HG03196 (cell line): ENCODE data around the gene ZMPSTE24.

Experiments used
- ATAC-seq: cut with Tn5 transposase; IDR thresholded peaks from one replicate; pipeline ENCODE4 v1.9.1; 2021; ENCODE audit not compliant: unreplicated experiment

ZMPSTE24 gene

DNA sequence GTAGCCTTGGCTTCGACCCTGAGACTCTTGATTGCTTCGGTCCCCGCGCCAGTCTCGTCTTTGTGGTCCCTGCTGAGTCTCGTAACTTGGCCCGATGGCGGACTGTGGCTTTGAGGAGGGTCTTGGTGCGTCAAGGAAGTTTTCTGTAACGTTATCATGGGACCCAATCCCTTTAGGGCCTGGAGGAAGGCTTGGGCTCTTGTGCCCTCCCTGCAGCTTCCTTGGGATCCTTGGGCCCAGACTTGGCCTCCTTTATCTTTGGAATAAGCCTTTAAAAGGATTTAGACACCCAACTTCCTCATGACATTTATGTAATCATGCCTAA, 371 bp downstream of the ZMPSTE24 start:
- no peak for ATAC-seq

GRCh38 chr1:40264354-40264781, 6.3 kb downstream of the ZMPSTE24 start:
- ATAC-seq, result no peak

DNA sequence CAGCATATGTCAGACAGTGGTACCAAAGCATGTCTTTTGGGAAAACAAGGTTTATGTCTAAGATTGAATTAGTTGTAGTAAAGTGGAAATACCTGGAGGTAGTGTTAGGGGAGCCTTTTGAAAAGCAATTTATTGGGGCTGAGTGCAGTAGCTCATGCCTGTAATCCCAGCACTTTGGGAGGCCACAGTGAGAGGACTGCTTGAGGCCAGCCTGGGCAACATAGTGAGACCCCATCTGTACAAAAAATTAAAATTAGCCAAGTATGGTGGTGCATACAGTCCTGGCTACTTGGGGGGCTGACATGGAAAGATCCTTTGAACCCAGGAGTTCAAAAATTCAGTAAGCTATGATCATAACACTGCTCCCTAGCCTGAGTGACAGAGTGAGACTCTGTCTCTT, 7.3 kb downstream of the ZMPSTE24 start:
- no peak for ATAC-seq

DNA sequence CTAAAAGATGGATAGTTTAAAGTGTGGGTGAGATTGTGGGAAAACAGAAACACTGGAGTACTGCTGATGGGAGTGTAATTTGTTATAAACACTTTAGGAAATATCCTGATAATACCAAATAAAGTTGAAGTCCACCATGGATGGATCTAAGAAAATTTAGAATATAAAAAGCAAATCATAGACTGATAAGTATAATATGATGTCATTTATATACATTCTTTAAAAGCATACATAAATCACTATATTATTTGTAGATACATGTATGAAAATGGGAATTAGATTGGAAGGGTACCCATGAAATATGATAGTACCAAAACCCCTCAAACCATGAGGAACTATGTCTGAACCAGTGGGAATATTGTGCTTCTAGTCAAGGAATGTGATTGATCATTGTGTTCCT, 7.9 kb downstream of the ZMPSTE24 start:
- no peak for ATAC-seq

GRCh38 chr1:40266786-40267535, 8.9 kb downstream of the ZMPSTE24 start:
- ATAC-seq, result no peak

DNA sequence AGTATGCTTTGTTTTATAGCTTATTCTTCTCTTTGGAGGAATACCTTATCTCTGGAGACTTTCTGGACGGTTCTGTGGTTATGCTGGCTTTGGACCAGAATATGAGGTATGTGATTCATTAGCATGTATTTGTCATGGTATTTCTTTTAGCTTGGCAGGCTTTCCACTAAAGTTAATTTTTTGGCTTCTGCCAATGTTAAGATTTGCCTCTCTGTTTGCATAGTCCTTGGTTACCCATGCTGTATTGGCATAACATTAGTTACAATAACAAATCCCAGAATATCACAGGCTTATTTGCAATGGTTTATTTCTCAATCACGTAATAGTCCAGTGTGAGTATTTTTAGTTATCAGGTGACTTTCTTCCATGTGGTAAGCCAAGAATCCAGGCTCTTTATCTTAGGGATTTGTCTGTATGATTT, 9.7 kb downstream of the ZMPSTE24 start:
- ATAC-seq, result no peak

DNA sequence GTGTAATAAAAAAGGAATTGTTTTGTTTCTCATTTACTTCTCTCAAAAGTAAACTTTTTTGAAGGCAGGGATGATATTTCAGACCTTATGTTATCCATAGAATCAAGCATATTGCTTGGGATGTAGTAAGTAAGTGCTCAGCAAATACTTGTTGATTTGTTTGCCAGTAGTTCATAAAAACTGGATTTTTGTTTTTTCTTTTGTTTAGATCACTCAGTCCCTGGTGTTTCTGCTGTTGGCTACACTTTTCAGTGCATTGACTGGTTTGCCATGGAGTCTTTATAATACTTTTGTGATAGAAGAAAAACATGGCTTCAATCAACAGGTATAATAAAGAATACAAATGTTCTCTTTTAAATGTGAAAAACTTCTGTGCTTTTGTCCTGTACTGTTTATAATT, 10.2 kb downstream of the ZMPSTE24 start:
- no peak for ATAC-seq

- no peak for ATAC-seq
Observed at GRCh38 chr1:40270152-40270834, 12.3 kb downstream of the ZMPSTE24 start.

DNA sequence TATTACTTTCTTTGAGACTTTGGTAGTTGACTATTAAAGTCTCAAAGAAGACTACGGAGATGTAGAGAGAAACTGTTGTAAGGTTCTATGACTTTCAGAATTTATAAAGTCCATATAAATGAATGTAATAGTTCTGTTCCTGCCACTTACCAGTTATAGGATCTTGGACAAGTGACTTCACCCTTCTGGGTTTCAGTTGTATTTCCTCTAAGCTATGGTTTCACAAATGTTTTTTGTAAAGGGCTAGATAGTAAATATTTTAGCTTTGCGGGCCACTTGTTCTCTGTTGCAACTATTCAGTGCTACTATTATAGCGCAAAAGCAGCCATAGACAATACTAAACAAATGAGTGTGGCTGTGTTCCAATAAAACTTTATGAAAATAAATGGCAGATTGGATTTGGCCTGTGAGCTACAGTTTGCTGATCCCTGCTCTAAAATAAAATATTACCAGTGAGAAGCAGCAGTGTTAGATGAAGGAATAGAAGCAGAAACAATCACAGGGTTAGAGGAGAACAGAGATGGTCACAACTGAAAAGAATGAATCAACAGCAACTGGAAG, 14.7 kb downstream of the ZMPSTE24 start:
- ATAC-seq, result no peak

GRCh38 chr1:40273547-40274166, 15.6 kb downstream of the ZMPSTE24 start:
- ATAC-seq, result no peak

- ATAC-seq, result no peak
Observed at GRCh38 chr1:40274331-40274730, 16.3 kb downstream of the ZMPSTE24 start.

DNA sequence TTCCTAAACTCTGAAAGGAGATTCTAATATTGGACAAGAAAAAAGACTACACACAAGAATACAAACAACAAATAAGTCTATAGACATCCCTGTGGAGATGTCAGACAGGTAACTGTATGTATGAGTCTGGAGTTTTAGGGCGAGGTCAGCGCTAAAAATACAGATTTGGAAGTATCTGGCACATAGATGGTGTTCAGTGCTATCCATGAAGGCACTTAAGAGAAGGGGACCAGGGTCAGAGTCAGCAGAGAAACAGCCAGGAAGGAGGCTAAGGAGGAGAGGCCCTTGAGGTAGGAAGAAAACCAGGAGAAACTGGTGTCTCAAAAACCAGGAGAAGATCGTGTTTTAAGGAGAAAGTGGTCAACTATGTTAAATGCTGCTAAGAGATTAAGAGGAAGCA, 18.1 kb downstream of the ZMPSTE24 start:
- ATAC-seq, result no peak

- ATAC-seq, result no peak
Observed at GRCh38 chr1:40281853-40282252, 23.8 kb downstream of the ZMPSTE24 start.

DNA sequence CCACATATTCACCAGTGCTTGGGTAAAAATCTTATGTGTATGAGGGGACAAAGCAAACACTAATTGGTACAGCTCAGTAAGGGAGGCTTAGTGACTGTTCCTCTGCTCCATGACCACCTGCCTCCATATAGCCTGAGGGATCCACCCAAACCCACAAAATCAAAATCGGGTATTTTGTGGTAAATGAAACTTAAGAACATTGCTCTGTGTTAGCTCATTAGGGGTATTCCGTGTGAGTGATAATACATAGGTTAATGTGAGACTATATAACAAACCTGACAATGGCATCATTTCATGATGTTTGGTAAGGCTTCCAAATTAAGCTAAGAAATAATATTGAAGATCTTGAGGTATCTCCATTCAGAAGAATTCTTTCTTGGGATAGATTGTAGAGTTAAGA, 33.3 kb downstream of the ZMPSTE24 start:
- ATAC-seq, result no peak

DNA sequence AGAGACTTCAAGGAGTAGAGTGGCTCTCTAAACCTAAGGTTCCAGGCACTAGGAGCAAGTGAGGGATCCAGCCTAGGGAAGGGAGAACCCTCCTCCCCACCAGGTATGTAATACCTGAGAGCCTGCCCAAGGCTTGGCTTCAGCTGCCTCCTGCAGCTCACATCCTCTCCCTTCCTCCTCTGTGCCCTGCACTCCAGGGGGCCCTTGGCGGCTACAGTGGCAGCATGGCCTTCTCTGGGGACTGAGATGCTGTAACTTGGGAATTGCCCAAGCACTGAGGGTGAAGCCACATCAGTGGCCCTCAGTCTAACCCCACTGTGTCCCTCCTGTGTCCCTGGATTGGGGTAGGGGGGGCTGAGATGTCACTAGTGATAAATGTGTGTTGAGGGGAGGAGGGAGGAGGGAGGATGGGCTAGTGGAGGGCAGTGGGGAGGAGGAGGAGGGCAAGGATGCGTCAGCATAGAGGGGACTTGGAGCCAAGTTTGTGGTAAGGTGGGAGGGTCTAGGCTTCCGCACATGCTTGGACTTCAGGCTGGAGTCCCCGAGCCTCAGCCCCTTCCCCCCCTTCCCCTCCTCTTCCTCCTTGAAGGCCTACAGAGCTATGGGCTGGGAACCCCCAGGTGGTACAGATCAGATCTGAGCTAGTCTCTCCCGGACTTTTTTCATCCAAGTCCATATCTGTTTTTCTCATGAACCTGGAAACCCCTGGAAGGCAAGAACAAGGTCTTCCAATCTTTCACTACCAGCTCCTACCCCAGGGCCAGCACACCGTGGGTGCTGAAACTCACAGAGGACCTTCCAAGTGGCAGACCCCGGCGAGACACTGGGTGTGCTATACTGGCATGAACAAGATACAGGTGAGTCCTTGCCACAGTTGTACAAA, 41.6 kb downstream of the ZMPSTE24 start:
- ATAC-seq, result no peak

DNA sequence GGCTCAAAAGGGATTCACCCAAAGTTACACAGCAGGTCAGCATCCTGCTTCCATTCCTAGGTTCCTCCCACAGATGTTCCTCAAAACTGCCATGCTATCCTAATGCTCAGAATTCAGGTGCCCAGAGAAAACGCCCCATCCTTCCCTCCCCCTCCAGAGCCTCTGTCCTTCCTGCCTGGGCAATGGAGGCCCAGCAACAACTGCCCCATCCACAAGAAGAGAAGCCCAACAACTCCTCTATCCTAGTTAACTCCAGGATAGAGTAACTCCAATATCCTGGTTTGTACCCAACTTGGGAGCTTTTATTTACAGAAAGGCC, 42.2 kb downstream of the ZMPSTE24 start:
- no peak for ATAC-seq

DNA sequence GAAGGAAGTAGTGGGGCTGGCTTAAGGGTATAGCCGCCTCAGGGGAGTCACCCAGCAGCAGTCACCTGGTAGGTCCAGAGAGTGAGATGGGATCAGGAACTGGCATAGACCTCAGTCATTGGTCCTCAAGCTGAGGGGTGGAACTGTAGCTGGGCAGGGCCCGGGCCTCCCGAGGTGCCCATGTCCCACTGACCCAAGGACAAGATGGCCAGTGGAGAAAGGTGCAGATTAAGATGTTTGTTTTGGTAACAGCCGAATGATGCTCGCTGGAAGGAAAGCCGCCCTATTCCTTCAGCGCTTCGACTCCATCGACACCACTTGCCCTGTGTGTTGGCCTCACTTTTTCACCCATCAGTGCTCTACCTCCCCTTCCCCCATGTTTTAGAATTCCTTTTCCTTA, 42.6 kb downstream of the ZMPSTE24 start:
- ATAC-seq, result no peak

DNA sequence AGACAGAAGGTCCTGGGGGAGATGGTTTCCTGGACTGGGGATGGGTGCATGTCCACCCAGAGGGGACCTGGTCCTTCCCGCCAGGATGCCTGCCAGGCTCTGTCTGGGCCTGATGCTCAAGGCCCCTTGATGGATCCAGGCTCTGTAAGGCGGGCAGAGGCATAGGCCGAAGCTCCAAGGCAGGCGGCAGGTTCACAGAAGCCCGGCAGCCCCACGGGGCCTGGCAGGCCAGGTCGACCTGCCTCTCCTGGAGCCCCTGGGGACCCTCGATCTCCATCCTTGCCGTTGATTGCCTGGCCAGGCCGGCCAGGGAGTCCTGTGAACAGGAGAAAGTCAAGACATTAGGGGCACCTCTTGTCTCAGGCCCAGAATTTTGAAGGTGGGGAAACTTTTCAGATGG, 43.0 kb downstream of the ZMPSTE24 start:
- ATAC-seq, result no peak

- no peak for ATAC-seq
Observed at GRCh38 chr1:40301541-40302299, 43.7 kb downstream of the ZMPSTE24 start.

GRCh38 chr1:40302475-40302874, 44.4 kb downstream of the ZMPSTE24 start:
- ATAC-seq, result no peak
